K562 (cell line): ENCODE measurements around the gene YBEY. TPM values are rescaled to one million over a fixed set of nuclear protein-coding genes. Genes with fewer than 3 reads are reported as not detected.
A peak's percentile ranks its signal among the peaks of the same experiment; 100 is the strongest.

Source experiments
- ARHGAP35 ChIP-seq: fragments of 450-650 bp; IDR thresholded peaks from 2 replicates; pipeline ENCODE4 v1.6.1; 2018; ENCODE audit not compliant: partially characterized antibody
- CCAR2 ChIP-seq: fragments of 200-400 bp; formaldehyde crosslinking; IDR thresholded peaks from 2 replicates; pipeline ENCODE4 v1.6.1; 2017; ENCODE audit warnings: mild to moderate bottlenecking, low read depth, low read length
- NFIX ChIP-seq: fragments of 250-450 bp; sonication (Bioruptor Pico); IDR thresholded peaks from 2 replicates; pipeline ENCODE4 v1.4.0; 2020; ENCODE audit warnings: low read depth, mild to moderate bottlenecking, moderate library complexity
- PHF21A ChIP-seq: fragments of 450-650 bp; IDR thresholded peaks from 2 replicates; pipeline ENCODE4 v1.6.1; 2017; ENCODE audit warnings: low read depth, borderline replicate concordance
- POLR2H ChIP-seq: IDR thresholded peaks from 2 replicates; pipeline ENCODE4 v1.6.1; 2016; ENCODE audit warnings: missing genetic modification characterization, low read depth, mild to moderate bottlenecking, control low read depth, missing compliant biosample characterization, moderate library complexity
- TBP ChIP-seq: optimal IDR thresholded peaks from 2 replicates; pipeline ENCODE3; 2011; ENCODE audit warnings: low read depth, low read length, improper control_type of control experiment
- ZFP1 ChIP-seq: fragments of 450-650 bp; formaldehyde crosslinking; IDR thresholded peaks from 2 replicates; pipeline ENCODE4 v1.4.0; 2020; ENCODE audit warnings: mild to moderate bottlenecking, mixed read lengths
- ZNF695 ChIP-seq: fragments of 450-650 bp; formaldehyde crosslinking; IDR thresholded peaks from 2 replicates; pipeline ENCODE4 v1.4.0; 2020; ENCODE audit warnings: mild to moderate bottlenecking, moderate library complexity
- polyA plus RNA-seq, 8 experiments: library from polyadenylated mRNA; depleted of rRNA in 4 of 8; stranded (reverse) in 5 of 8; unstranded in 3 of 8; fragments of >200 nt; fragmentation: Nextera tagmentation in 2 of 8; fragmentation: Illumina TruSeq in 1 of 8; extraction: Ambion mirVana in 2 of 8; extraction: Trizol in 1 of 8; gene quantifications; 2 replicates each; pipeline versions ENCODE4 v1.2.1 to v1.2.3, GENCODE V29; 2011 to 2014; ENCODE audit warnings: inconsistent platforms in 1 of 8, missing spikeins in 1 of 8
- total RNA-seq, 7 experiments: library from RNA; depleted of rRNA in 6 of 7; stranded (reverse); fragments of >200 nt in 6 of 7; fragmentation: Illumina TruSeq in 2 of 7; extraction: Trizol in 2 of 7; gene quantifications; 2 replicates each; pipeline versions ENCODE4 v1.2.1 to v1.2.3, GENCODE V29; 2011 to 2021; ENCODE audit warnings: low replicate concordance in 1 of 7
- TF ChIP-seq, protein P1 (sequence below), 2 experiments: fragments of 450-650 bp in 1 of 2; sonication (generic) in 1 of 2; formaldehyde crosslinking; conservative IDR thresholded peaks; 2 replicates each; pipeline versions ENCODE4 v1.4.0 to v1.8.1; 2020 to 2022; ENCODE audit warnings: mild to moderate bottlenecking in 1 of 2, missing genetic modification reagents in 1 of 2
- TF ChIP-seq, protein P2 (sequence below): fragments of 450-650 bp; conservative IDR thresholded peaks from 2 replicates; pipeline ENCODE4 v1.6.1; 2016; ENCODE audit warnings: missing genetic modification characterization, low read depth, mild to moderate bottlenecking, missing compliant biosample characterization, moderate library complexity
- TF ChIP-seq, protein P3 (sequence below): fragments of 450-650 bp; IDR thresholded peaks from 2 replicates; pipeline ENCODE4 v1.7.1; 2018; ENCODE audit warnings: mild to moderate bottlenecking, low read depth; ENCODE audit not compliant: partially characterized antibody
- TF ChIP-seq, protein P4 (sequence below), 2 experiments: fragments of 450-650 bp in 1 of 2; sonication (generic) in 1 of 2; formaldehyde crosslinking in 1 of 2; IDR thresholded peaks; 2 replicates each; pipeline versions ENCODE4 v1.7.1 to v1.9.0; 2016 to 2022; ENCODE audit warnings: inconsistent platforms in 1 of 2, mild to moderate bottlenecking in 1 of 2, missing genetic modification reagents in 1 of 2

YBEY gene
- total and polyA plus RNA-seq, 9 of the 15 experiments (the other 6 are each of a cell fraction or from before 2014, with no cell fraction given) = 6.4 to 28.0 (median 12.4) TPM

DNA sequence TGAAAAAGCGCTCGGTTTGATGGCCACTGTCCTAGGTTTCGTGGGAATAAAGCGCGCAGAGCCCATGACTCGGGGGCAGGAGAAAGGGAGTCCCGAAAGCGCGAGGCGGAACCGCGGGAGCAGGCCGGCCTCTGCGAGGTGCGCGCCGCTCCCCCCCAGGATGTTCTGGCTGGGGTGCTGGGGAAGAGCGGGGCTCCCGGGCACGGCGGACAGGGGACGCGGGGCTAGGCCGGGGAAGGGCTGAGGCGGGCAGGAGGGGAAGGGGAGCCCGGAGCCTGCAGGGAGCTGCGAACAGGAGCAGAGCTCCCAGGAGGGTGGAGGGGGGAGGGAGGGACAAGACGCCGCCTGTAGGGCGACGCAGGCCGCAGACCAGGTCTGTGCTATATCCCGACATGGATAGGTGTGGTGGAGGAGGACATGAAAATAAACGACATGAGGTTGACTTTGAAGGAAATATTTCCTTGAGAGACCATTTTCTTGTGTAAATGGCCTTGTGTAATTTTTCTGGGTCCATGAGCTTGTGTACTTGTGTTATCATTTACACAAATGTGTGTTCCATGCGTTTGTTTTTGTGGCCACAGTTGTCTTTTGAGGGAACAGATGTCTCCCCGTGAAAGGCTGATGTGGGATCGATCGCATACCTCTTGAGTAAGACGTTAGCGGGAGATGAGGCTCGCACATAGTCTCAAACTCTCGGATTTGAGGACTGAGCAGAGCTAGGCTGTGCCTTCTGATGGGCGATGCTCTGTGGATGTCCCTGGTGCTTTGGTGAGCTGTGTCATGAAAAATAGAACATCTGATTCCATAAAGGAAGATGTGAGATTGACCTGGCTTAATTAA is 39.2 kb downstream of the YBEY start (continued):
- 0 out of 2 replicates have a peak, but pooled peaks have one; percentile 21 for TF ChIP-seq PHF21A
- TF ChIP-seq ZNF695 (CRISPR knock-in tag) = no peak
- TF ChIP-seq, protein P1, sequence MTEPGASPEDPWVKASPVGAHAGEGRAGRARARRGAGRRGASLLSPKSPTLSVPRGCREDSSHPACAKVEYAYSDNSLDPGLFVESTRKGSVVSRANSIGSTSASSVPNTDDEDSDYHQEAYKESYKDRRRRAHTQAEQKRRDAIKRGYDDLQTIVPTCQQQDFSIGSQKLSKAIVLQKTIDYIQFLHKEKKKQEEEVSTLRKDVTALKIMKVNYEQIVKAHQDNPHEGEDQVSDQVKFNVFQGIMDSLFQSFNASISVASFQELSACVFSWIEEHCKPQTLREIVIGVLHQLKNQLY (CRISPR knock-in tag; conservative IDR thresholded peaks at IDR 0.05) = no peak
- TF ChIP-seq, protein P2, sequence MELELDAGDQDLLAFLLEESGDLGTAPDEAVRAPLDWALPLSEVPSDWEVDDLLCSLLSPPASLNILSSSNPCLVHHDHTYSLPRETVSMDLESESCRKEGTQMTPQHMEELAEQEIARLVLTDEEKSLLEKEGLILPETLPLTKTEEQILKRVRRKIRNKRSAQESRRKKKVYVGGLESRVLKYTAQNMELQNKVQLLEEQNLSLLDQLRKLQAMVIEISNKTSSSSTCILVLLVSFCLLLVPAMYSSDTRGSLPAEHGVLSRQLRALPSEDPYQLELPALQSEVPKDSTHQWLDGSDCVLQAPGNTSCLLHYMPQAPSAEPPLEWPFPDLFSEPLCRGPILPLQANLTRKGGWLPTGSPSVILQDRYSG (tag) = no peak
- TF ChIP-seq ZFP1 (CRISPR knock-in tag) = no peak
- TF ChIP-seq, protein P3, sequence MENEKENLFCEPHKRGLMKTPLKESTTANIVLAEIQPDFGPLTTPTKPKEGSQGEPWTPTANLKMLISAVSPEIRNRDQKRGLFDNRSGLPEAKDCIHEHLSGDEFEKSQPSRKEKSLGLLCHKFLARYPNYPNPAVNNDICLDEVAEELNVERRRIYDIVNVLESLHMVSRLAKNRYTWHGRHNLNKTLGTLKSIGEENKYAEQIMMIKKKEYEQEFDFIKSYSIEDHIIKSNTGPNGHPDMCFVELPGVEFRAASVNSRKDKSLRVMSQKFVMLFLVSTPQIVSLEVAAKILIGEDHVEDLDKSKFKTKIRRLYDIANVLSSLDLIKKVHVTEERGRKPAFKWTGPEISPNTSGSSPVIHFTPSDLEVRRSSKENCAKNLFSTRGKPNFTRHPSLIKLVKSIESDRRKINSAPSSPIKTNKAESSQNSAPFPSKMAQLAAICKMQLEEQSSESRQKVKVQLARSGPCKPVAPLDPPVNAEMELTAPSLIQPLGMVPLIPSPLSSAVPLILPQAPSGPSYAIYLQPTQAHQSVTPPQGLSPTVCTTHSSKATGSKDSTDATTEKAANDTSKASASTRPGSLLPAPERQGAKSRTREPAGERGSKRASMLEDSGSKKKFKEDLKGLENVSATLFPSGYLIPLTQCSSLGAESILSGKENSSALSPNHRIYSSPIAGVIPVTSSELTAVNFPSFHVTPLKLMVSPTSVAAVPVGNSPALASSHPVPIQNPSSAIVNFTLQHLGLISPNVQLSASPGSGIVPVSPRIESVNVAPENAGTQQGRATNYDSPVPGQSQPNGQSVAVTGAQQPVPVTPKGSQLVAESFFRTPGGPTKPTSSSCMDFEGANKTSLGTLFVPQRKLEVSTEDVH = no peak
- no peak for TF ChIP-seq NFIX (CRISPR knock-in tag)
- TF ChIP-seq, protein P4, sequence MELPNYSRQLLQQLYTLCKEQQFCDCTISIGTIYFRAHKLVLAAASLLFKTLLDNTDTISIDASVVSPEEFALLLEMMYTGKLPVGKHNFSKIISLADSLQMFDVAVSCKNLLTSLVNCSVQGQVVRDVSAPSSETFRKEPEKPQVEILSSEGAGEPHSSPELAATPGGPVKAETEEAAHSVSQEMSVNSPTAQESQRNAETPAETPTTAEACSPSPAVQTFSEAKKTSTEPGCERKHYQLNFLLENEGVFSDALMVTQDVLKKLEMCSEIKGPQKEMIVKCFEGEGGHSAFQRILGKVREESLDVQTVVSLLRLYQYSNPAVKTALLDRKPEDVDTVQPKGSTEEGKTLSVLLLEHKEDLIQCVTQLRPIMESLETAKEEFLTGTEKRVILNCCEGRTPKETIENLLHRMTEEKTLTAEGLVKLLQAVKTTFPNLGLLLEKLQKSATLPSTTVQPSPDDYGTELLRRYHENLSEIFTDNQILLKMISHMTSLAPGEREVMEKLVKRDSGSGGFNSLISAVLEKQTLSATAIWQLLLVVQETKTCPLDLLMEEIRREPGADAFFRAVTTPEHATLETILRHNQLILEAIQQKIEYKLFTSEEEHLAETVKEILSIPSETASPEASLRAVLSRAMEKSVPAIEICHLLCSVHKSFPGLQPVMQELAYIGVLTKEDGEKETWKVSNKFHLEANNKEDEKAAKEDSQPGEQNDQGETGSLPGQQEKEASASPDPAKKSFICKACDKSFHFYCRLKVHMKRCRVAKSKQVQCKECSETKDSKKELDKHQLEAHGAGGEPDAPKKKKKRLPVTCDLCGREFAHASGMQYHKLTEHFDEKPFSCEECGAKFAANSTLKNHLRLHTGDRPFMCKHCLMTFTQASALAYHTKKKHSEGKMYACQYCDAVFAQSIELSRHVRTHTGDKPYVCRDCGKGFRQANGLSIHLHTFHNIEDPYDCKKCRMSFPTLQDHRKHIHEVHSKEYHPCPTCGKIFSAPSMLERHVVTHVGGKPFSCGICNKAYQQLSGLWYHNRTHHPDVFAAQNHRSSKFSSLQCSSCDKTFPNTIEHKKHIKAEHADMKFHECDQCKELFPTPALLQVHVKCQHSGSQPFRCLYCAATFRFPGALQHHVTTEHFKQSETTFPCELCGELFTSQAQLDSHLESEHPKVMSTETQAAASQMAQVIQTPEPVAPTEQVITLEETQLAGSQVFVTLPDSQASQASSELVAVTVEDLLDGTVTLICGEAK (IDR thresholded peaks at IDR 0.05) = no peak
- TF ChIP-seq, protein P4 (CRISPR knock-in tag; IDR thresholded peaks at IDR 0.05) = no peak
- TF ChIP-seq ARHGAP35 = no peak
- TF ChIP-seq POLR2H (tag) = no peak
- peak; percentile 35 for TF ChIP-seq TBP
- no peak for TF ChIP-seq CCAR2
